HG02943 (cell line): ENCODE measurements around the gene CAB39.

ENCODE experiments used
- ATAC-seq: cut with Tn5 transposase; IDR thresholded peaks from one replicate; pipeline ENCODE4 v1.9.1; 2021; ENCODE audit warnings: mild to moderate bottlenecking, low read depth, moderate library complexity; ENCODE audit not compliant: unreplicated experiment

Gene CAB39

DNA sequence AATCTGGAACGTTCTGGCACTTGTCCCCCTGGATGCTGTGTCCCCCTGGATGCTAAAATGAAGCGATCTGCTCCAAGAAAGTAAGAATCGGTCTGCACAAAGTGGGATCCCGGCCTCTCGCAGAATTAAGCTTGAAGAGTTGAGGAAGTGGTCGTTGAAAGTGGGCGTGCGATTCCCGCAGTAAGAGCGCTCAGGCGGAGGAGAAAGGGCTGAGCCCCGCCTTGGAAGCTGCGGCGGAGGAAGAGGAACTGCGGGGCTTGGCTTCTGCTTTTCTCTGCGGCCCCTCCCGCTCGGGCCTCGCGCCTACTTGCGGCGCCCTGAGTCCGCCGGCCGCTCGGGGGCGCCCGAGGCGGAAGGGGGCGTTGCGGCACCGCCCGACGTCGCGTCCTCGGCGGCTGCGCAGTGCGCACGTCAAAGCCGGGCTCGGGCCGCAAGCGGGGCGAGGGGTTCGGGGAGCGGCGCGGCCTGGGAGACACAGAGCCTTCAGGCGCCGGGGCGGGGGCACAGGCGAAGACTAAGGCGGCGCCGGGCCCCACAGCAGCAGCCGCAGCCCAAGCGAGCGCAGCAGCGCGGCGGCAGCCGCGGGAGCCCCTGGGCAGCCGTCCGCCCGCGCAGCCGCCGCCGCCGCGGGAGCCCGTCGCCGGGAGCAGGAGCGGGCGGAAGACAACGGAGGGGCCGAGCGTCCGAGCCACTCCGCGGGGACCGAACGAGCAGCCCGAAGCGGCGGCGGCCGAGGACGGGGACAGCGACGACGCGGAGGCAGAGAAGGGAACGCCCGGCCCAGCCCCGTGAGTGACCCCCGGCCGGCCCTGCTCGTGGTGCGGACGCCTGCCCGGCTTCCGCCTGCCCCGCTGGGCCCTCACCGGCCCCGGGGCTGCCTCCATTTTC lies at the start of gene CAB39:
Gene CAB39, plus strand, starts transcription at position 400 of the 888 bp plus-strand sequence. CDS start 47,160 bp downstream, outside the sequence.
- ATAC-seq = peak; percentile 81

- no peak for ATAC-seq
Measured at GRCh38 chr2:230664128-230664527, 48.5 kb upstream of the CAB39 start.

- no peak for ATAC-seq
Measured at GRCh38 chr2:230664844-230665243, 47.8 kb upstream of the CAB39 start.

GRCh38 chr2:230665263-230665691 lies 47.4 kb upstream of the CAB39 start:
- no peak for ATAC-seq

GRCh38 chr2:230666446-230666845 lies 46.2 kb upstream of the CAB39 start:
- ATAC-seq = no peak

DNA sequence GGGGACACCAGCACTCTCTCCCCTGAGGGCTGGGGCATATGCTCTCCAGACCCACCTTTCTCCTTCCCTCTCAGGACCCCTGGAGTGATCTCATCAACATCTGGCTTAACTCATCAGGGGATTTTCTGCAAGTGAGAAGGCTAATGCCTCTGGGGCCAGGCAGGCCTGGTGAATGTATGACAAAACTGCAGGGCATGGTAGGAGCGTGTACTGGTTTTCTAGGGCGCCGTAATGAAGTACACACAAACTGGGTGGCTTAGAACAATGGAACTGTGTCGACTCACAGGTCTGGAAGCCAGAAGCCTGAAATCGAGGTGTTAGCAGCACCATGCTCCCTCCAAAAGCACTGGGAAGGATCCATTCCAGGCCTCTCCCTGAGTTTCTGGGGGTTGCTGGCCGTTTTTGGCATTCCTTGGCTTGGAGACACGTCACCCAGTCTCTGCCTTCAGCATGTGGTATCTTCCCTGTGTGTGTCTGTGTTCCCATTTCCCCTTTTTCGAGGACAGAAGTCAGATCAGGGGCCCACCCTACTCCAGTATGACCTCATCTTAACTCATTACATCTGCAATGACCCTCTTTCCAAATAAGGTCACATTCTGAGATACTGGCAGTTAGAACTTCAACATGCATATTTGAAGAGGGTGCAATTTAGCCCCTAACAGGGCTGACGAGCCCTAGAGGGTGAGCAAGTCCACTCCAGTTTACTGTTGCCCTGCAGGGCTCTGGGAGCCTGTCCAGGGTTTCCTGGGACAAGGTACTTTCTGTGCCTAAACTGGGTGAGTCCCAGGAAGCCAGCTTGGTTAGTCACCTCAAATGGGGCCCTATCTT lies 45.5 kb upstream of the CAB39 start:
- ATAC-seq = no peak

DNA sequence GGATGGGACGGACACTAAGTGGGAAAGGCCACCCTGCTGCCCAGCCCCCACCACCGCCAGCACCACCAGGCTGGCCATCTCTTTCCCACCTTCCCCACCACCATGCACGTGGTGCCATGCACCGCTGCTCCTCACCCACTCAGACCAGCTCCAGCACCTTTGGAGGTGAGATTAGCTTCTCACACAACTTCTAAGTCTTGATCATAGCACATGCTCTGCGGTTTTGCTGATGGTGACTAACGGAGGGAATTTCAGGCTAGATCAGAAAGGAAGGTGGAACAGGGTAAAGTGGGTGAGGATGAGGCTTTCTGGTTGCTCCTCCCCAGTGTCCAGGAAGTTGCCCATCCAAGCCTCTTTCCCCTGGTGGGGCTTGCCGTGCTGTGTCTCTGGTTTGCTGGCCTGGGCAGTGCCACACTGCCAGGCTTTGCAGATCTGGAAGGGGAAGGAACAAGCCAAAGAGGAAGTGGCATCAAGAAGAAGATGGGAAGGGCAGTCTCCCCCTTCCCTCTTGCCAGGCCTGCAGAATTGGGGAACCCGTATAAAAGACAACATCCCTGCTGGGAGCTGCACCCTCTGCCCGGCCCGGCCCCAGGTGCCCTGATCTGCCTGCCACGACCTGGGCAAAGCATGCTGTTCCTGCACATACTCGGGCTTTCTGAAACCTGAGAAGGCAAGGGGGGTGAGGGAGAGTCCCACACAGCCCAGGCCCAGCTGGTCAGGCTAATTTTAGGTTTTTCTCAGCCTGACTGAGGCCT lies 44.3 kb upstream of the CAB39 start:
- ATAC-seq = peak; percentile 69

DNA sequence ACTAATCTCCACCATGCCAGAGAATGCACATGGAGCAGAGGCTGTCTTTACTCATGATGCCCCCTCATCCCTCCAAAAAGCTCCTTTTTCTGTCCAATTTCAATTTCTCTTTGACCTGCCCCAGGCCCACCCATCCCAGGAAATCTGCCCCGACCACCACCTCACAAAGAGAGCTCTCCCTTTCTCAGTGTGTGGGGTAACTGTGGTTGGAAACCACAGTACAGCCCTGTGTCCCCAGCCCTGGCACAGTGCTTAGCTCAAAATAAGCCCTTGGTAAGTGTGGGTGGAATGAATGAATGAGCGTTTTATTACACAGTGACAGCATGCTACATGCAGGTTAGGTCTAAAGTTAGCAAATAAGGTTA lies 43.7 kb upstream of the CAB39 start:
- ATAC-seq = peak; percentile 43

DNA sequence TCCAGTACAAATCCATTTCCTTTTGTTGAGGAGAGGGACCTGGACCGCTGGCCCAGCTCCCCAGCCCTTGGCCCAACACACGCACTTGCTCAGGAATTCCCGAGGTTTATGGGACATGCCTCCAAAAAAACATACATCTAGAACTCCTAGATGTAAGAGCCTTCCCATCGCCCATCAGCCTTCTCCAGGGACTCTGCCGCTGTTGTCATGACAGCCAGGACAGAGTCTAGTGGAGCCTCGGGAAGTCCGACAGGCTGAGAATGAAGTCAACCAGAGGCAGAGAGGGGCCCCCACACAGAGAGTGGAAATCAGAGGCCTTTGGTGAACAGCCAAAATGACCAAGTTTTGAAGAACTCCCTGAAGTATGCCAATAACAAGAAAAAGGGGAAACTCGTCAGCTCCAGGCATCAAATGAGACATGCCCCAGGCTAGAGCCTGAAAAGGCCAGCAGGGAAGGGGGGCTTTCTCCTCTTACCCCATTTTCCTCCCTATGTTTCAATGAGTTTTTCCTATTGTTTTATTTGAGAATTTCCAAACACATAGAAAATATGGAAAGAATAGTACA lies 43.2 kb upstream of the CAB39 start:
- ATAC-seq = no peak

- no peak for ATAC-seq
Measured at GRCh38 chr2:230671117-230671516, 41.5 kb upstream of the CAB39 start.

- no peak for ATAC-seq
Measured at GRCh38 chr2:230672836-230673235, 39.8 kb upstream of the CAB39 start.

- ATAC-seq = no peak
Measured at GRCh38 chr2:230674401-230674800, 38.2 kb upstream of the CAB39 start.

GRCh38 chr2:230674966-230675672 lies 37.5 kb upstream of the CAB39 start:
- no peak for ATAC-seq

DNA sequence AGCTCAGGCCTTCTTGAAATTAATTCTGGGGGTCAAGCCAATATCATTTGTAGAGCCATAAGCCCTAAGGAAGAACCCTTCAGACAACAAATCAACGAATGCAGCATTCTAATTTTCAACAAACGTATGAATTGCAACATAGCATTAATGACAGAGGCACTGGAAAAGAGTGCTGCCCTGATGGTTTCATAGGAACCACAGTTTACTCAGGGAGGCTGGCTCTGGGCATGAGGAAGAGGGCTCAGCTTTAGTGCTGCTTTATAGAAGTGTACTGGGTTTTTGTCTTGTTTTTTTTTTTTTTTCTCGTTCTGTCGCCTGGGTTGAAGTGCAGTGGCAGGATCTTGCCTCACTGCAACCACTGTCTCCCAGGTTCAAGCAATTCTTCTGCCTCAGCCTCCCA lies 36.1 kb upstream of the CAB39 start:
- ATAC-seq = no peak

GRCh38 chr2:230677201-230677946 lies 35.3 kb upstream of the CAB39 start:
- ATAC-seq = no peak

GRCh38 chr2:230678018-230678417 lies 34.6 kb upstream of the CAB39 start:
- ATAC-seq = no peak

DNA sequence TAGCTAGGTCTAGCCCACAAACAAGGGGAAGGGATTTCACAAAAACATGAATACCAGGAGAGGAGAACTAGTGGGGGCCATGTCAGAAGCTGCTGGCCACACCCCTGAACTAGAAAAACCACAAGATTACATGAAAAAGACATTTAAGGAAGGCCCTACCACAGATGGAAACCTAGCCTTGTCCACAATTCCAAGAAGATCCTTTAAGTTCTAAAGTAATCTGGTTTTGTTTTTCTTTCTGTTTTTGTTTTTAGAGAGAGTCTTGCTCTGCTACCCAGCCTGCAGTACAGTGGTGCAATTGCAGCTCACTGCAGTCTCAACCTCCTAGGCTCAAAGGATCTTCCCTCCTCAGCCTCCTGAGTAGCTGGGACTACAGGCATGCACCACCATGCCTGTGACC lies 34.2 kb upstream of the CAB39 start:
- no peak for ATAC-seq

DNA sequence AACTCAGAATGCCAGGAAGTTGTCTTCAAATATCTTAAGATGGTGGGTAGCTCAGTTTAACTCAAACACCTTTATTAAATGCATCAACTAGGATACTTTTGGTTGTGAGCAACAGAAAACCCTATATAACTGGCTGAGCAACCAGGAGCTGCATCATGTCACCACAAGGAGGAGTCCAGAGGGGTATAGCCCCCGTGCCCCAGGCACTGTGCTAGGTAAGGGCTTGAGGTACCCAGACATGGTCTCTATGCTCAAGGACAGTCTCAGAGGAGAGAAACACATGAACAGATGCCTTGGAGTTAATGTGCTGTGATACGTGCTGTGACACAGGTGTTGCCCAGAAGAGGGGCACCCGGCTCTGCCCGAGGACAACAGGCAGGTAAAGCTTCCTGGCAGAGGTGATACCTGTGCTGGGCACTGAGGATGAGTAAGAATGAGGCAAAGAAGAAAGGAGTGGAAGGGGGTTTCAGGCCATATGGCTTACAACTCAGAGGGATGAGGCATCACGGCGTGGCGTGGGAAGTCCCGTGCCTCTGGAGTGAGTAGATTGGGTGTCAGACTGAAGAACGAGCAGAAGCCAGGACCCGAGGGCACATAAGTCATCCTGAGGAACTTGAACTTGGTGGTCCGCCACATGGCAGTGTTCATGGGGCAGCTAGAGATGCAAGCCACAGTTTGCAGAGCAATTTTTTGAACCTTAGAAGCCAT lies 32.0 kb upstream of the CAB39 start:
- ATAC-seq = no peak

GRCh38 chr2:230681171-230681545 lies 31.5 kb upstream of the CAB39 start:
- ATAC-seq = no peak
